NCI-H1436 treated with DMSO at 0.1 percent for 48 hours (cell line): ENCODE data around the gene PIP4K2A.

Experiments
- DNase-seq: peaks from one replicate; lab custom pipeline; 2025; lab: John Stamatoyannopoulos, UW

PIP4K2A gene

GRCh38 chr10:22599048-22599561 lies 115.3 kb downstream of the PIP4K2A start:
- DNase-seq, result no peak

- DNase-seq, result no peak
These were observed 115.9 kb downstream of the PIP4K2A start for GRCh38 chr10:22598478-22598877.

GRCh38 chr10:22597138-22597537 lies 117.2 kb downstream of the PIP4K2A start:
- DNase-seq, result no peak

GRCh38 chr10:22593636-22594198 lies 120.7 kb downstream of the PIP4K2A start:
- no peak for DNase-seq

DNA sequence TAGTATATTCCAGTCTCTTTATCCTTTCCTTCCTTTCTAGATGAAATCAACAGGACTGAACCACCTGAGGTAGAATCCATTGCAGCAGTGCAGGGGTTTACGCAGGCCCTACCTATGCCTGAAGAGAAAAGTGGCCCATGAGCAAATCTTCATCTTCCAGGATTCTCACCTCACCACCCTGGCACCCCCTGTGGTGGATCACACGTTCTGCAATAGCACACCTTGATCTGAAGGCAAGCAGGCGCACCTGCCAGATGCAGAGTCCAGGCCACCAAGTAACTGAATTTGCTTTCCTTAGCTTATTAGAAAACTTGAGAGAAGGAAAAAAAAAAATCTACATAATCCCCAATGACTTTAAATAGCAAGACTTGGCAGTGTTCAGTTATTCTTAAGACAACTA lies 121.4 kb downstream of the PIP4K2A start:
- no peak for DNase-seq

DNA sequence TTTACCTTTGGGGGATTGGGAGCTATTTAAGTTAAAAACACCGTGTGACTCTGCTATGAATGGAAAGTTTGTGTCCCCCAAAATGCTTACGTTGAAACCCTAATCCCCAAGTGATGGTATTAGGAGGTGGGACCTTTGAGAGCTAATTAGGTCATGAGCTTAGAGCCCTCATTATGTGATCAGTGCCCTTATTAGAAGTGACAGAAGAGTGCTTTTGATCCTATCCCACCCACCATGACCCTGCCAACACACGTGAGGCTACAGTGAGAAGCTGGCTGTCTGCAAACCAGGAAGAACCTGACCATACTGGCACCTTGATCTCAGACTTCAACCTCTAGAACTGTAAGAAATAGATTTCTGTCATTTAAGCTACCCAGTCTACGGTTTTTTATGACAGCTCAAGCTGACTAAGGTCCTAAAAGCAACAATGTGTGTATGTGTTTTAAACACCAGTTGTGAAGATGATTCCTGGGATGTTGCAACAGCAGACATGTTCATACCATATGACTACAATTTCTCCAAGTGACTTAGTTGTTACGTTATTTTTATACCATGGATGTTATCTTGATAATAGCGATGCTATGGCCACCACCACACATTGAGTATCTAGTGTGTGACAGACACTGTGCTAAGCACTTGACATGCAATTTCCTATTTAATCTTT lies 124.4 kb downstream of the PIP4K2A start:
- no peak for DNase-seq

DNA sequence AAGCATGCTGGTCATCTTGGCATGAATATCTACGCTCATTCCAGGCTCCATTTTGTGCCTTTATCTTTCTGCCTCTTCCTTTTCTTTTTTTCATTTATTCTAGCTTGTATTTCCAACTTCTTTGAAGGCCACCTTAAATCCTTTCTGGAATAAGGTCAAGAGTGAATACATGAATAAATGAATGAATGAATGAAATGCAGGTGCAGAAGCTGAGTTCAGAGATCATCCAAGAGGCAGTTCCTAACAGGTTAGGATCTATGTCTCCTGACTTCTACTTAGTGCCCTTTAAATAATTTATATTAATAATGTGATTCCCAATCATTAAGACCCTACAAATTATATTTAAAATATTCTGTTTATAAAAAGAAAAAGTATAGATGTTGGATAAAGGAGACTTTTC lies 125.9 kb downstream of the PIP4K2A start:
- no peak for DNase-seq

DNA sequence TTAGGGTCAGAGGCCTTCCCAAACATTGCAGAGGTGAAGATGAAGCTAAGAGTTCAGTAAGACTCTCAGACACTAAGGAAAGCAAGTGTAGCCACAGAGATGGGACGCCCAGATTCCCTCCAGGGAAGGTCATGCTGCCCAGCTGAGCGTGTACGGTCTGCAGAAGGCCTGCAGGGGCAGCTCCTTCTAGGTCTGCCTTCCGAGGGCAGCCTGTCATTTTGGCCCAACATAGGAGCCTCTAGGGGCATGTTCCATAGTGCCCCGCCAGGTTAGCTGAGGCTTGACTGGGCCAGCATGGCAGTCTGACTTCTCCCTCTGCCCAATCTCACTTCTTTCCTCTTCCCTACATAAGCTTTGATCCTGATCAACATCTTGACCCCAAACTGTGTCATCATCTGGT lies 130.7 kb downstream of the PIP4K2A start:
- no peak for DNase-seq

GRCh38 chr10:22581461-22581860 lies 132.9 kb downstream of the PIP4K2A start:
- DNase-seq, result no peak

DNA sequence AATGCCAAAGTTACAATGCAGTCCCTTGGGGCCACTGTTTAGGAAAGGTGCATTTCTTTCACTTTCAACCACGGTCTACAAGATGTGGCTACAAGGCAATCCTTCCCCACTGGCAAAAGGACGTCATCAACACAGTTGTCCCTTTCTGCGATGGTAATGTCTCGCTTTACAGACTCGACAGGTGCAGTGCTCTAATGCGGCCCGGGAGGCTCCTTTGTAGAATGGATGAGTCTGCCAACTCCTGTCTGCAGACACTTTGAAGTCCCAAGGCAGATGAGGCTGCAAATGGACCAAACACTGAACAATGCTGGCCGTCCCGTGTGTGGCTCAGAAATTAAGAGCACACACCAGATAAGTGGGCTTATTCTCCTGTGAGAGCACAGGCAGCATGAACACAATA lies 133.7 kb downstream of the PIP4K2A start:
- DNase-seq, result peak; percentile 73

- no peak for DNase-seq
These were observed 134.6 kb downstream of the PIP4K2A start for GRCh38 chr10:22579826-22580225.

- no peak for DNase-seq
These were observed 140.4 kb downstream of the PIP4K2A start for GRCh38 chr10:22573820-22574569.

DNA sequence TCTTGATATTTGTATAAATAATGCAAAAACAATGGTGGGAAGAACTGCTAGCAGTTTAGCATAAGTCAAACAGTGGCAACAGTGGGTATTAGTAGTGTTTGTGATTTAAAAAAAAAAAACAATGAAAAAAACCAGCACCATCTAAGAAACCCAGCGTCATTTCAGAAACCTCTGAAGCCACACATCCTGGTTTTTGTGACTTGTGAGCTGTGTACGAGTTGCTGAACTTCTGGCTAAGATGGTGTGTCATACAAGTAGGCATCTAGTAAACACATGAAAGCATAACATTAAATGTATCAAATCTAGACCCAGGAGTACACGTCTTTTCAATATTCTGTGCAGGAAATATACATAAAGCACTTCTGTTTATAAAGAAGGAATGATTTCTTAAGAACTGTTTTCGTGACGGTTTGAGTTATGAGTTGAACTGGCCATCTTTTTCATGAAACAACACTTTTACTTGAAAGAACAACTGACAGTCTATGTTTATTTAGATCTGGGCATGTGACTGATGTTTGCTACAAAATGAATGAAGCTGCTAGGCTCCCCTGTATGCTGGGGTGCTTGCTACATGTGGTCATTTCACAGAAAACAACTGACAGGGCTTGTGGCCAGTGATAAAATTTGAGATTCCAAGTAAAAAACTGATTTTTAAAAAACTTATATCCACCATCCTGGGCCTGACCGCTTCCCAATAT lies 143.5 kb downstream of the PIP4K2A start:
- no peak for DNase-seq

GRCh38 chr10:22570234-22570633 lies 144.1 kb downstream of the PIP4K2A start:
- DNase-seq, result no peak

DNA sequence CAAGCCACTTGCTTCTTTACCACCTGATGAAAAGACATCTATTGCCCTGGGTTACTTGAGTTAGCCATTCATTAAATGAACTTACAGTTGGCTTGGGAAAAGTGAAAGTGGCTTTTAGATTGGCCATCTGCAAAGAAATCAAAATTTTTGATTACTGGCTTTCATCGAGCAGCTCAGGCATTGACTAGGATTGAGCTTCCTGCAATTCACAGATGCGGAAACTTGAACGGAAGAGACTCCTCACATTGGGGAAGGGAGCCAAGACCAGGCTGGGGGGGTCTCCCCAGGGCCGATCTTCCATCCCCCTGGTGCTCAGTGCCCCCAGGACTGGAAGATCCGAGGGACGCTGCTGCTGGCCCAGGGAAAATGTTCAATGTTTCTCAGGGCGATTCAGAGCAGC lies 145.4 kb downstream of the PIP4K2A start:
- DNase-seq, result no peak

DNA sequence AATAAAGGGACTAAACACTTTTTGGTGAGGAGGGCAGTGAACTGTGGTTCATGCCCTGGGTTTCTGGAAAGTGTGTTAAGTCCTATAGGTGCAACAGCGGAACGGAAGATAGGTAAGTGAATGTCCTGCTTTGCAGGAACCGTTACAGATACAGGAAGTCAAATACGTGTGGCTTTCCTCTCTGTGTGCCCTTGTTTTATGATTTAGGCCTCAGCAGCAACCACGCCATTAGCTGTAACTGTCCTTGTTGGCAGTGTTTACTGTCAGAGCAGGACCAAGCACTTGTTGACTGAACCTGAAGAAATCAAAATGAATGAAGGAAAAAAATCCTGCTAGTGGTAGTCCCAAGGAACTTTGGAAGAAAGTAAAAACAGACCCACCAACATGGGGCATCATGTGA lies 150.3 kb downstream of the PIP4K2A start:
- DNase-seq, result no peak

GRCh38 chr10:22561909-22562308 lies 152.5 kb downstream of the PIP4K2A start:
- no peak for DNase-seq

- DNase-seq, result no peak
These were observed 153.5 kb downstream of the PIP4K2A start for GRCh38 chr10:22560913-22561239.

DNA sequence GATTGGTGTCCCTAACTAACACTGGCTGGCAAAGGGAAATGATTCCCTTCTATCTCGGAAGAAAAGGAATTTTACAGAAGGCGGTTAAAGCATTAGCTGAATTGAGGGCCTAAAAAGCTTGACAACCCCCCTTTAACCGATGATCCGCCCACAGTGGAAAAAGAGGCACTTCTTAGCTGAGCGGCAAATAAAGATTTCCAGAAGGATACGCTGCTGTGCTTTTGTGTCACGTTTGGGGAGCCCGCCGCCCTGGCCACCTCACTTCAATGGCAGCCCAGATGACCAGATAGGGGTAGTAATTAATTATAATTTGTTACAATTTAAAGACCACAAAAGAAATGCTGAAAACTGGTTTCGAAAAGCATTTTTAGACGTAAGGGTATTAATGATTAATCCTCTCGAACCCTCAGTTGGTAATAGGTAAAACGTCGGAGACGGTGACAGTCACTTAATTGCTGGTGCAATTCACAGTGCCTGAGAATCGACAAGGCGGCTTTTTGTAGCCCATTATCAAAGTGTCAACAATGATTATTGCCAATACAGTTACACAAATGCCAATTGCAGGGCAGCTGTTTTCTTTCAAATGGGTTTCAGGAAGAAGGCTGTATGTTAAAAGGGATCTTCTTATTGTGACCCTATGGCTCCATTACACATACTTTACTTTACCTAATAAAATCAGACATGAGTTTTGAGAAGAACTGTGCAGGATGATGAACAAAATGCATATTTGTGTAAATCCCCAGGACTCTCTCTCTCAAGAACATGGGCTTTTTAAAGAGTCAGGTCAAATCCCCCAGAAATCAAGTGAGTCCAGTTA lies 154.1 kb downstream of the PIP4K2A start:
- no peak for DNase-seq

DNA sequence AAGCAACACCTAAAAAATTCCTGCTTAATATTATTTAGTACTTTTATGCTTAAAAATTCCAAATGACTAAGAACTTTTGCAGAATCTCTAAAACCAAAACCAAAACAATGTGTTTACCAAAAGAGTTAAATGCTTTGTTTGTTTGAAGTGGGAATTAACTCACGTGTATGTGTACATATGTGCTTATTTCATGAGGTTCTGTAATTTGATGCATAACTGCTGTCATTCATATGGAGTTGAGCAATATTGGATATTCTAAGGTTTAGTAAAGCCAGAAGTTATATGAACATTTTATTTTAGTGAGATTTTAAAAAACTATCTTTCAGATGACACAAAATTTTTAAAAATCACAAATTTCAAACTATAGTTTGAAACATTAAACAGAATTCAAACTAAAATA lies 157.1 kb downstream of the PIP4K2A start:
- no peak for DNase-seq

DNA sequence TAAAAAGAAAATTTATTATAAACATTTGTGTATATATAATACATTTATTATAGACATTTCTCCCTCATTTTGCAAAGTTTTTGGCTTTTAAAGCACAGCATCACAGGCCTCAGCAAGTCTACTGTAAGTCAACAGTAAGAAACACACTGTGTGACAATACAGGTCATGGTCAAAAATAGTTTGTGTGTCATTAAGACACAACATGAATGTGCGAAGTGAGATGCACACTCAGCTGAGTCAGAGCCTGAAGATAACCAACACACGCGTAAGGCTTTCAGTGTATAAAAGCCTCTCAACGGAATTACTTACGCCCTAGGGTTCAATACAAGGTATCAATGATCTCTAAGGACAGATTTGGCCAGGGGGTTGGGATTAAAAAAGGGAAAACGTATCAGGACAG lies 157.6 kb downstream of the PIP4K2A start:
- no peak for DNase-seq
